Activated T-cell treated with anti-CD3 and anti-CD28 coated beads, Interleukin-2, amount 50 U/mL, for 48 hours (primary cell): ENCODE results near the gene PLBD1.
A peak's percentile ranks its signal among the peaks of the same experiment; 100 is the strongest.

ENCODE experiments used
- DNase-seq, 2 experiments: peaks; one replicate each; pipeline ENCODE4 v3.0.0-alpha.2; 2020

PLBD1 gene

DNA sequence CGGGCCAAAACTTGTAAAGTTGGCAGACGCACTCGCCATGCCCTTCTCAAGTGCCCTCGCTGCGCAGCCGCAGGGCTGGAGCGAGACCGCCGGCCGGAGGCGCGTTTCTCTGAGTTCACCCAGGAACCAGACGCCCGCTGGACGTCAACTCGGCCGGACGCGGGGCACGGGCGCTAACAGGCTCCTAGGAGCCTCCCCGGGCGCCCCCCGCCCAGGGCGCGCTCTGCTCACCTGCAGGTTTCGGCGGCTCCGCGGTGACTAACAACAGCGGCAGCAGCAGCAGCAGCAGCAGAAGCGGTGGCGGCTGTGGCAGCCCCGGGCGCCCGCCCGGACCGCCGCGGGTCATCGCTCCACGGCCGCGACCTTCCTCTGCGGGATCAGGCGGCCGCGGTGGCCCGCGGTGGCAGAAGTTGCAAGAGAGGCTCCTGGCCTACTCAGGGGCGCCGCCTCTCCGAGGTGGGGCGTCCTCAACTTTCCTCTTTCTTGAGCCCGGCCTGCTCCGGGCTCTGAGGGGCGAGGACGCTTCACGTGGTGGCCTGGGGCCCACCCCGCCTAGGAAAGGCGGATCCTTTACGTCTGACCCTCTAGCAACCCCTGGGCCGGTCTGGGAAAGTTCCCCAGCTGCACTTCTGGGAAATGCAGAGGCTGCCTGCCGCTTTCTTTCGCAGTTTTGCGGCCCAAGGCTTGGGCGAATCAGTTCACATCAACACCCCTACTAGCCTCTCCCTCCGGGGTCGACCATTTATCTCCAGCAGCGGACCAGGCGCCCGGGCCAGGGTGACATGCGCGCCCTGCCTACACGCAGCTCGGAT is at the start of gene PLBD1:
TSS of gene PLBD1 (minus strand) at position 533 of the 812 bp plus-strand sequence. CDS start at position 346, 187 bp downstream.
- peak; percentile 25 to 43 for DNase-seq

GRCh38 chr12:14614704-14615121 is 47.0 kb upstream of the PLBD1 start:
- DNase-seq = no peak

DNA sequence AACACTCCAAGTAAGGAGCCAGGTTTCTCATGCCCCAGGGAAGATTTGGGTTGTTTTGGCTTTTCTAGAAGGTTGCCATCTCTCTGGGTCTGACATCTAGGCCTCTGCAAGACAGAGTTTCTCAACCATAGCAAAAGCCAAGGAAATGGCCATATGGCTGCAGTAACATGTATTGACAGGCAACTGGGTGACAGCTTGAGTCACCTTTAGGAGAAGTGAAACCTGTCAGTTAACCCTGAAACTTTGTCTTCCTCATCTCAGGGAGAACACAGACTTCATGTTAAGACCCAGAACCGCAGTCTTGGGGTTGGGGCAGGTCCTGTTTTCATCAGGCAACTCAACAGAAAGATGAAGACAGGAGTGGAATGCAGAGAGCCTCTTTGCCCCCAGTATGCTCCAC is 46.0 kb upstream of the PLBD1 start:
- DNase-seq = no peak

DNA sequence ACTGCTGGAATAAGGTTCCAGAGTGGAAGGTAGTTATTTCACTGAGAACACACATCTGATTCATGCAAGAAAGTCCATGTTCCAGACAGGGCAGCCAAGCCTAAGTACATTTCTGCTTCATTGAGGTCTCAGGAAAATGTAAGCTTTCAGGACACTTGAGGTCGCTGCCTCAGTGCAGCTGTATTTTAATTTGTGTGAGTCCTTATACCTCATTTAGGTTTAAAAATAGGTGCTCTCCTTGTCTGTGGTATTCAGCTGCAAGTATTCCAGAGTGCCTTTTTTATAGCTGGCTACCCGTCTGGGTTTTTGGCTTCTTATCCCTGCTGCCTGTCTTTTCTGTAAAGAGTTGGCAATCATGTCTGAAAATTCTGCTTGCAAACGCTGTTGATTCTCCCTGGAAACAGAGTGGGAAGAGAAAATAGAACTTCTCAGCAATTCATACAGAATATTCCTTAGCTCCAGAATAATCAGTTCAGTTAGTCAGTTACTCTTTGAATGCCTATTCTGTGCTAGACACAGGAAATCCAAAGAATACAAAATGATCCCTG is 45.3 kb upstream of the PLBD1 start:
- no peak for DNase-seq

DNA sequence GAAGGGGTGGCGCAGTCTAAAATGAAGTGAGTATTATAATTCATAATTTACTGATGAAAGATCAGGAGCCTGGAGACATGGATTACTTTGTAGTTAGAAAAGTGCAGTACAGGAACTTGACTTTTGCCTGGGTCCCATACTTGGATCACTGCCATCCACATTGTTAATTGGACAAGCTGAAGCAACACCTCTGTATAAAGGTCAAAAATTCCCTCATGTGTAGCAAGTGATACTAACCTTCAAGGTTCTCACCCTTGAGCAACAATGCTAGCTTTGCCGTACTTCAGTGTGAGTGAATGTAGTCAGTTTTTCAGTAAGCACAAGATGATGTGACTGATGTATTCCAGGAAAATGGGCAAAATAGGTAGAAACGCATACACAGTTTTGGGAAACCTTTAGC is 44.6 kb upstream of the PLBD1 start:
- no peak for DNase-seq

DNA sequence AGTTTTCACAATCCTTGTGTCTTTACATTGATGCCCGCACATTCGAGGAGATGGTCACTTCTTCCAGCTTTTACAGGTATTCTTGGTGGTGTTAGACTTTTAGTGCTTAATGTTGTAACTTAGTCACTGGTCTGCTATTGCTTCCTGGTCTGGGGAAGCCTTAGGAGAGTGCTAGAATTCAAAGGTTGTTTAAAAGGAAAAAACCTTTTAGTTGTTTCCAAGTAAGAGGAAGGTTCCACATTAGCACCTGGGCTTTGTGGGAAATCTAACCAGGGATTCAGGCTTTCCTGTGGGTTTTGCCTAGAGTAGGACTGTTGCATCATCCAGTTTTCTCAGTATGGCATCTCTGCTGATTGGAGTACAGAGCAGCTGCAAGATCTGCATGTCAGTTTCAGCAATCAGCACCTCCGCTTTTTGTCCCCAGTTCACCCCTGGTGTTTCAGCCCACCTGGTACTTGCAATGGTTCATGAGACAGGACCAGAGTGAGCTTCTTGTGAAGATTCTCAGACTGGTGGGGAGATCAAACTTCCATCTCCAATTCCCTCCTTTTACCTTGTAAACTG is 44.0 kb upstream of the PLBD1 start:
- DNase-seq = no peak

DNA sequence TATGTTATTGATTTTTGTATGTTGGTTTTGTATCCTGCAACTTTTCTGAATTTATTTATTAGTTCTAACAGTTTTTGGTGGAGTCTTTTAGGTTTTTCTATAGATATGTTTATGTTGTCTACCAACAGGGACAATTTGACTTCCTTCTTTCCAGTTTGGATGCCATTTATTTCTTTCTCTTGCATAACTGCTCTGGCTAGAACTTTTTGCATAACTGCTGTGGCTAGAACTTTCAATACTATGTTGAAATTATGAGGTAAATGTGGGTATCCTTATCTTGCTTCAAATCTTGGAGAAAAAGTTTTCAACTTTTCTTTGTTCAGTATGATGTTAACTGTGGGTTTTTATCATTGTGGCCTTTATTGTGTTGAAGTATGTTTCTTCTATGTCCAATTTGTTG is 39.9 kb upstream of the PLBD1 start:
- DNase-seq = no peak

DNA sequence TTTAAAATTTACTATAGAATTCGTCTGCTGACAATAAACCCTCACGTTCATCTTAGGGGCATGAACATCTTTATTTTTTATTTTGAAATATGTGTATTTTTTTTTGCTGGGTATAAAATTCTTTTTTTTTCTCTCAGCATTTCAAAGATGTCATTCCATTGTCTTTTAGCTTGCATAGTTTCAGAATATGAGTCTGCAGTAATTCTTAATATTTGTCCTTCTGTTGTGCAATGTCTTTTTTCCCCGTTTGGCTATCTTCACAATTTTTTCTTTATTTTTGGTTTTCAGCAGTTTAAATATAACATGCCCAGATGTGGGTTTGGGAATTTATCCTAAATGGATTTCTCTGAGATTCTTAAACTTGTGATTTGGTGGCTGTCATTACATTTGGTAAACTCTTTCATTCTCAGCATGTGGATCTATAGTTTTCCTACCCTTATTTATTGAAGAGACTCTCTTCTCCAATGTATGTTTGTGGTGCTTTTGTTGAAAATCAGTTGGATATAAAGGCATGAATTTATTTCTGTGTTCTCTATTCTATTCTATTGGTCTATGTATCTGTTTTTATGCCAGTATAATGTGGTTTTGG is 37.8 kb upstream of the PLBD1 start:
- DNase-seq = no peak

DNA sequence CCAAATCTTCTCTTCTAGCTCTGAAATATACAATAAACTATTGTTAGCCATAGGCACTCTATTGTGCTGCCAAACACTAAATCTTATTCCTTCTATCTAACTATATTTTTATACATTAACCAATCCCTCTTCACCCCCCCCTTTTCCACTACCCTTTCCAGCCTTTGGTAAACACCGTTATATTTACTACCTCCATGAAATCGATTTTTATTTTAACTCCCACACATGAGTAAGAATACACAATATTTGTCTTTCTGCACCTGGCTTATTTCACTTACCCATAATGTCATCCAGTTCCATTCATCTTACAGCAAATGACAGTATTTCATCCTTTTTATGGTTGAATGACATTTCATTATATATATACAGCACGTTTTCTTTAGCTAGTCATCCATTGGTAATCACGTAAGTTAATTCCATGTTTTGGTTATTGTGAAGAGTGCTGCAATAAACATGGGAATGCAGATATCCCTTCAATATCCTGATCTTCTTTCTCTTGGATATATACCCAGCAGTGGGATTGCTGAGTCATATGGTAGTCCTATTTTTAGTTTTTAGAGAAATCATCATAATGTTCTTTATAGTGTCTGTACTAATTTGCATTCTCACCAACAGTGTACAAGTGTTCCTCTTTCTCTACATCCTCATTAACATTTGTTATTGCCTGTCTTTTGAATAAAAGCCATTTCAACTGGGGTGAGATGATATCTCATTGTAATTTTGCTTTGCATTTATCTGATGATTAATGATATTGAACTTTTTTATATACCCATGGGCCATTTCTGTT is 34.2 kb upstream of the PLBD1 start:
- no peak for DNase-seq

DNA sequence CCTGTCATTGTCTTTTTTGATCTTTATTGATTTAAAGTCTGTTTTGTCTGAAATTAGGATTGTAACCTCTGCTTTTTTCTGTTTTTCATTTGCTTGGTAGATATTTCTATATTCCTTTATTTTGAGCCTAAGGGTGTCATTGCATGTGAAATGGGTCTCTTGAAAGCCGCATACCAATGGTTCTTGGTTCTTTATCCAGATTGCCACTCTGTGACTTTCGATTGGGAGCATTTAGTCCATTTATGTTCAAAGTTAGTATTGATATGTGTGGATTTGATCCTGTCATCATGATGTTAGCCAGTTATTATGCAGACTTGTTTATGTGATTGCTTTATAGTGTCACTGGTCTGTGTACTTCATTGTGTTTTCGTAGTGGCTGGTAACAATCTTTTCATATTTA is 29.8 kb upstream of the PLBD1 start:
- DNase-seq = no peak

GRCh38 chr12:14591719-14592118 is 24.0 kb upstream of the PLBD1 start:
- DNase-seq = no peak

DNA sequence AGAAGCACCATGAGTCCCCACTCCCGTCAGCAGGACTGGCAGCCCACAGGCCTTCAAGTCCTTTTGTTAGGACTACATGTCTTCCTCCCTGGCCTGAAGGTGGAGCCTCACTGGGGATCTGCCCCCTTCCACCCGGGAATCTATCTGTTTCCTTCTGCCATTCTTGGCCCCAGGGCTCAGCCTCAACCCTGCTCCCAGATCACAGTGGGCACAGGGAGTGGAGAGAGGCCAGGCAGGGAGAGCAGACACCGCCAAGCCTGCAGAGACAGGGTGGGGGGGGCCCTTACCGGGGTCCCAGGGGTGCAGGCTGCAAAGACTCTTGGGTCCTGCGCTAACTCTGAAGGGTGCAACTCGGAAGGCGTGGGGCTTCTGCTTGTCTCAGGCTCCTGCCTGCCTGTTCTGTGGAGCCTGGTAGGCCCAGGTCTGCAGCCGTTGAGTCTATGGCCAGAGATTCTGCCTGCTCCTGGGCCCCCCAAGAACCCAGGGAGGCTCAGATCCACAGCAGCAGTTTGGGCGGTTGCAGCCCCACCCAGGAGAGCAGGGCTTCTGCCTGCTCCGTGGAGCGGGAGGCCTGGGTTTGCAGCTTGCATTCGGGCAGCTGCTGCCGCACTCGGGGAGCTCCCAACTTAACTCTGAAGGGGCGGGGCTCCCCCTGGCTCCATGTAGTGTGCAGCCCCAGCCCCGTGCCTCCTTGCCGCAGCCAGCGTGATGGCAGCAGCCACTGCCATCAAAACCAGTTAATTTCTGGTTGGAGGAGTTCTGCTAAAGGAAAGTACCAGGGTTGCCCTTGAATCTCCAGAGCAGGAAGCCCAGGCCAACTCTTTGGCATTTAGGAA is 21.7 kb upstream of the PLBD1 start:
- DNase-seq = no peak

DNA sequence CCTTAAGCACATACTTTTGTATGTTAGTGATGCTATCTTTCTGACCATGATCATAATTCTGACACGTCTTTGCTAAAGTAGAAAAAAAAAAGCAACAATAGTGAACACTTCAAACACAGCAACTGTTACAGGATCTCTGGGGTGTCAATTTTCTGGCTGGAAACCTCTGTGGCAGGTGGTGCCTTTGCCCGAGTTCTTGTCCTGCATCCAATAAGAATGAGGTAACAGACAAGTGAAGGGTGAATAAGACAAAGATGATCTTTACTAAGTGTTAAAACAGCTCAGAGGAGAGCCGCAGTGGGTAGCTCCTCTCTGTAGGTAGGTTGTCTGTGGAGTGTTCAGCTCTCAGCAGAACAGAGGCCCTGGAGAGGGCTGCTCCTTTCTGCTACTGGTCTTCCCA is 20.9 kb upstream of the PLBD1 start:
- DNase-seq = no peak

- DNase-seq = no peak
Measured at GRCh38 chr12:14578646-14579045, 11.0 kb upstream of the PLBD1 start.

DNA sequence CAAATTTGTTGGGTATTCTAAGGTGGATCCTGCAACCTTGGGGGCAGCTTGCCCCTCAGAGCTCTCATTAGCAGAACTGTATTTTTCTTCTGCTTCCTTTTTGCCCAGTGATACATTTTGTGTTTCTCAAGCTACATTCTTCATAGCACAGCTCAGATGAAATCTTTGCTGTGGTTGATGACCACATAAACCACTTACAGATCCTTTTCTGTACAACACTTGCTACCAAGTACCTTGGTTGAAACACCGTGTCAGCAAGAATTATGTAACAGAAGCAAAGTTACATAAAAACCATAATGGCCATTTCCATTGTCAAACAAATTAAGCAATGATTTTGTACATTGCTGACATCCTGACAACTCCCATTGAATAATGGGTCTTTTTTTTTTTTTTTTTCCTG is 9.7 kb upstream of the PLBD1 start:
- no peak for DNase-seq

DNA sequence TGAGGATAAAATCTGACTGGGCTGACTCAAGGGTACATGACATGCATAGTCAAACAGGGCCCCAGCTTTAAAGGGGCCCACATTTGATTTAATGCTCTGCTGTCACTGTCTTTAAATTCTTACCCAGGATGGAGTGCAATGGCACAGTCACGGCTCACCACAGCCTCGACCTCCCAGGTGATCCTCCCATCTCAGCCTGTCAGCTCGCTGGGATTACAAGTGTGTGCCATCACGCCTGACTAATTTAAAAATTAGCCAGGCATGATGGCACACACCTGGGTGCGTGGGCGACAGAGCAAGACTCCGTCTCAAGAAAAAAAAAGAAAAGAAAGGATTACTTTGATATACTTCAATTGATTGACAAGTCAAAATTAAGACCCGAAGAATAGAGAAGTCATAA is 9.2 kb upstream of the PLBD1 start:
- DNase-seq = no peak

DNA sequence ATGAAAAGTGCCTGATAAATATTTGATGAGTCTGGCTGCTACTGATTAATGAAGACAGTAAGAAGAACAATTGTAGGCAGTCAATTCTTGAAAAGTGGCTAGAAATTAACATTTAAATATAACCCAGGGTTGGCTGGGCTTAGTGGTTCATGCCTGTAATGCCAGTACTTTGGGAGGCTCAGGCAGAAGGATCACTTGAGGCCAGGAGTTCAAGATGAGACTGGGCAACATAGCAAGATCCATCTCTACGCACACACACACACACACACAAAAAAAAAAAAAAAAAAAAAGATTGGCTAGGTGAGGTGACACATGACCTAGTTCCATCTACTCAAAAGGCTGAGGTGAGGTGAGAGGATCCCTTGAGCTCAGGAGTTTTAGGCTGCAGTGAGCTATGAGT is 7.9 kb upstream of the PLBD1 start:
- DNase-seq = no peak

- DNase-seq = no peak
Measured at GRCh38 chr12:14573118-14573517, 5.4 kb upstream of the PLBD1 start.

DNA sequence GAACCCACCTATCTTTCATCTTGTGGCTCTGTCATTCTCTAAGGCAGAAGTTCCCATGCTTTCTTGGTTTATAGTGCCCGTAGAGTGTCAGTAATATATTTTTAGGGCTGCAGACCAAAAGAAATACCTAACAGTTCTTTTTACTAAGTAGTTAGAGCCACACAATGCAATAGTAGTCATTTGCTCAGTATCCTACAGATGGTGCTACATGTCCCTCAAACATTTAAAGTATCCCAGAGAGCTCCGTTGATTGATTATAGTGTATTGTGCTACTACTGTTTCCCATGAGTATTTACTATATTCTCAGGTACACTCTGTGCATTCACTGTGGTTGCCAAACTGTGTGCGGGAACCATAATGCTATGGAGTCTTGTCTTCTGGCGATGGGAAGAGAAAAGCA is 4.7 kb upstream of the PLBD1 start:
- DNase-seq = no peak

DNA sequence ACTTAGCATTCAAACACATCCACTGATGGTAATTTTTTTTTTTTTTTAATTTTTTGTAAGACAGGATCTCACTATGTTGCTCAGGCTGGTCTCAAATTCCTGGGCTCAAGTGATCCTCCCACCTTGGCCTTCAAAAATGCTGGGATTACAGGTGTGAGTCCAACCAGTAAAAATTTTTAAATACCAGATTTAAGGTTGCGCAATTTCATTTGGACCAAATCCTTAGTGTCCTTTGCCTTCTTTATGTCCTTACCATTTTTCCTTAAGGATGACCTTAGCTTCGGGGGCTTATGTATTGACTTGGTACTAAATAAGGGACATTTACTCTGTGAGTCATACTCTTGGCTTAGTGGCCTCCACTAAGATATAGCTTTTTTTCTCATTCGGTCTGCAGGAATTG is 4.1 kb upstream of the PLBD1 start:
- DNase-seq = no peak

DNA sequence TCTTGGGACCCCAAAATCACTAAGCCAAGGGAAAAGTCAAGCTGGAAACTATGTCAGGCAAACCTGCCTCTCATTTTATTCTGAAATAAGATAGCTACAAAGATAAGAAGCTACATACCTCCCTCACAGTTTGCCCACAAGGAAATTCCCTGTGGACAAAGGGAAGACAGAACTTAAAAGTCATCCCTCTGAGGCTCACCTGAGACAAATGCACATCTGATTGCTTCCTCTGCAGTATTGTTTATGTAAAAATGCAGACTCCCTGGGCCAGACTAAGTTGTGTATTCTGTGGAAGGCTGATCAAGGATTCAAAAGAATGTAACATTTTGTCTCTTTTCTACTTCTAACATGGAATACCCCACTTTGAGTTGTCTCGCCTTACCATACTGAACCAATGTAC is 2.5 kb upstream of the PLBD1 start:
- DNase-seq = no peak

GRCh38 chr12:14564336-14564959 is 3.2 kb downstream of the PLBD1 start:
- DNase-seq = no peak
